BE2C (cell line): Measurements from ENCODE around the gene ISCU. TPM values are rescaled to one million over a fixed set of nuclear protein-coding genes. Genes with fewer than 3 reads are reported as not detected.

Source experiments
- DNase-seq: peaks from one replicate; pipeline ENCODE4 v3.0.0-alpha.2; 2020
- H3K27me3 ChIP-seq: fragments of 250-450 bp; sonication (Bioruptor Pico); 2 replicates; pipeline ENCODE4 v1.5.1; 2020; ENCODE audit warnings: mild to moderate bottlenecking
- H3K36me3 ChIP-seq: fragments of 250-450 bp; sonication (Bioruptor Pico); 2 replicates; pipeline ENCODE4 v1.5.1; 2020; ENCODE audit warnings: mild to moderate bottlenecking
- H3K4me1 ChIP-seq: fragments of 250-450 bp; sonication (Bioruptor Pico); 2 replicates; pipeline ENCODE4 v1.5.1; 2020
- H3K4me3 ChIP-seq: 2 replicates; pipeline ENCODE4 v1.5.1; 2011; ENCODE audit warnings: low read depth, low read length
- H3K9me3 ChIP-seq: fragments of 250-450 bp; sonication (Bioruptor Pico); 2 replicates; pipeline ENCODE4 v1.5.1; 2020
- CTCF ChIP-seq: IDR thresholded peaks from 2 replicates; pipeline ENCODE4 v1.5.1; 2012; ENCODE audit warnings: mild to moderate bottlenecking, low read depth, low read length
- polyA plus RNA-seq: library from polyadenylated mRNA; unstranded; fragments of >200 nt; gene quantifications from one replicate; pipeline ENCODE4 v1.2.1, GENCODE V29; 2012; ENCODE audit warnings: low read depth, missing spikeins; ENCODE audit not compliant: insufficient read length, insufficient read depth

Gene ISCU
- polyA plus RNA-seq: 185 TPM

- Histone ChIP-seq H3K9me3 (no peaks in the 10 kb centered on the region), H3K36me3 (peaks cover 32% of the 10 kb centered on the region), H3K4me1 (peaks cover 38% of the 10 kb centered on the region), H3K4me3 (peak within 1 kb of the TSS; percentile 96), H3K27me3 (no peaks in the 10 kb centered on the region)
- peak; percentile 99 for DNase-seq
- no peak for TF ChIP-seq CTCF
These were observed at the start of gene ISCU for GRCh38 chr12:108562348-108563135. Gene ISCU (plus strand): TSS chr12:108562596. CDS start chr12:108562623, 27 bp downstream.

GRCh38 chr12:108514468-108514972 lies 47.9 kb upstream of the ISCU start:
- H3K4me1 ChIP-seq: peaks cover 4% of the 10 kb centered on the region
- TF ChIP-seq CTCF: no peak
- peak overlapping the region; percentile 86 for H3K4me3 ChIP-seq
- H3K36me3 ChIP-seq: peaks cover 14% of the 10 kb centered on the region
- DNase-seq: no peak
- no peaks in the 10 kb centered on the region for H3K27me3 ChIP-seq
- peaks cover 4% of the 10 kb centered on the region; the same call in 1 of the 2 replicates for H3K9me3 ChIP-seq

- peaks cover 15% of the 10 kb centered on the region for H3K36me3 ChIP-seq
- TF ChIP-seq CTCF: 0 out of 2 replicates have a peak, but pooled peaks have one; percentile 6
- H3K4me3 ChIP-seq: peak within 1 kb of the TSS; percentile 86
- peaks cover 4% of the 10 kb centered on the region for H3K4me1 ChIP-seq
- no peaks in the 10 kb centered on the region for H3K9me3 ChIP-seq
- H3K27me3 ChIP-seq: no peaks in the 10 kb centered on the region
- peak; percentile 100 for DNase-seq
These were observed 47.2 kb upstream of the ISCU start, which contains the start of gene FICD for GRCh38 chr12:108514973-108515814. Gene FICD (plus strand): TSS chr12:108515277. CDS start chr12:108516973, 1,696 bp downstream.

- Histone ChIP-seq H3K4me1 (peaks cover 4% of the 10 kb centered on the region), H3K4me3 (peak overlapping the region; percentile 86), H3K9me3 (no peaks in the 10 kb centered on the region), H3K36me3 (peaks cover 22% of the 10 kb centered on the region), H3K27me3 (no peaks in the 10 kb centered on the region)
- no peak for DNase-seq
- no peak for TF ChIP-seq CTCF
These were observed 46.5 kb upstream of the ISCU start for GRCh38 chr12:108515916-108516315.

GRCh38 chr12:108516511-108517275 lies 45.7 kb upstream of the ISCU start:
- no peak overlapping the region for H3K4me3 ChIP-seq
- peaks cover 3% of the 10 kb centered on the region for H3K4me1 ChIP-seq
- no peak for DNase-seq
- H3K9me3 ChIP-seq: no peaks in the 10 kb centered on the region
- peak; percentile 12; the same call in 1 of the 2 replicates for TF ChIP-seq CTCF
- peaks cover 30% of the 10 kb centered on the region for H3K36me3 ChIP-seq
- H3K27me3 ChIP-seq: no peaks in the 10 kb centered on the region
